H4 (cell line): Measurements from ENCODE around the gene PCDHB8. TPM values are rescaled to one million over a fixed set of nuclear protein-coding genes. Genes with fewer than 3 reads are reported as not detected.
"Not testable (repeated sequence)": the region's sequence is repeated elsewhere in the genome, so short reads cannot be mapped to it uniquely, and the experiment has no call there.

Experiments used
- DNase-seq: peaks from one replicate; pipeline ENCODE4 v3.0.0-alpha.2; 2015; ENCODE audit warnings: low spot score
- total RNA-seq: library from RNA; depleted of rRNA; stranded (reverse); fragments of >200 nt; shearing (Covaris generic); gene quantifications from 2 replicates; pipeline ENCODE4 v1.2.3, GENCODE V29; 2014; rRNA removed

PCDHB8 gene
- 12.4 and 12.7 TPM in 2 replicates for total RNA-seq

- DNase-seq: peak; percentile 54
These were observed at the start of gene PCDHB8 for GRCh38 chr5:141177577-141178191. TSS of gene PCDHB8 (plus strand) at chr5:141177790. CDS start at chr5:141178035, 245 bp downstream.

GRCh38 chr5:141135030-141135717 lies 42.4 kb upstream of the PCDHB8 start, which contains the start of gene PCDHB5:
TSS of gene PCDHB5 (plus strand) at chr5:141135206. CDS start at chr5:141135435, 229 bp downstream.
- no peak for DNase-seq

GRCh38 chr5:141135718-141136266 lies 41.8 kb upstream of the PCDHB8 start:
- DNase-seq: no peak

GRCh38 chr5:141137346-141137745 lies 40.2 kb upstream of the PCDHB8 start:
- not testable (repeated sequence) for DNase-seq

- DNase-seq: peak; percentile 34
These were observed 27.8 kb upstream of the PCDHB8 start, which contains the start of gene PCDHB6 for GRCh38 chr5:141149812-141150211. TSS of gene PCDHB6 (plus strand) at chr5:141150057. CDS start at chr5:141150258, 201 bp downstream.

GRCh38 chr5:141150224-141150992 lies 27.2 kb upstream of the PCDHB8 start:
- DNase-seq: no peak

GRCh38 chr5:141150993-141151325 lies 26.6 kb upstream of the PCDHB8 start:
- no peak for DNase-seq

- not testable (repeated sequence) for DNase-seq
These were observed 26.0 kb upstream of the PCDHB8 start for GRCh38 chr5:141151632-141152031.

- DNase-seq: not testable (repeated sequence)
These were observed 25.5 kb upstream of the PCDHB8 start for GRCh38 chr5:141152096-141152495.

GRCh38 chr5:141155540-141156374 lies 21.8 kb upstream of the PCDHB8 start:
- peak; percentile 57 for DNase-seq

- not testable (repeated sequence) for DNase-seq
These were observed 20.2 kb upstream of the PCDHB8 start for GRCh38 chr5:141157356-141157755.

GRCh38 chr5:141157901-141158300 lies 19.7 kb upstream of the PCDHB8 start:
- DNase-seq: not testable (repeated sequence)

- peak; percentile 47 for DNase-seq
These were observed 5.0 kb upstream of the PCDHB8 start, which contains the start of gene PCDHB7 for GRCh38 chr5:141172381-141173204. TSS of gene PCDHB7 (plus strand) at chr5:141172644. CDS start at chr5:141172836, 192 bp downstream.

GRCh38 chr5:141174291-141175104 lies 3.1 kb upstream of the PCDHB8 start:
- not testable (repeated sequence) for DNase-seq

GRCh38 chr5:141175933-141176332 lies 1.7 kb upstream of the PCDHB8 start:
- DNase-seq: no peak

- not testable (repeated sequence) for DNase-seq
These were observed 1.8 kb downstream of the PCDHB8 start for GRCh38 chr5:141179371-141179770.

GRCh38 chr5:141179876-141180275 lies 2.3 kb downstream of the PCDHB8 start:
- not testable (repeated sequence) for DNase-seq

GRCh38 chr5:141180313-141180712 lies 2.7 kb downstream of the PCDHB8 start:
- no peak for DNase-seq

GRCh38 chr5:141182248-141182647 lies 4.7 kb downstream of the PCDHB8 start, which contains the start of gene PCDHB16:
TSS of gene PCDHB16 (plus strand) at chr5:141182387. CDS start at chr5:141182560, 173 bp downstream.
- DNase-seq: no peak
